Heart right ventricle (tissue), 16 donors: Measurements from ENCODE around the gene ONECUT1. TPM values are rescaled to one million over a fixed set of nuclear protein-coding genes. Genes with fewer than 3 reads are reported as not detected.
"Not testable (repeated sequence)": the region's sequence is repeated elsewhere in the genome, so short reads cannot be mapped to it uniquely, and the experiment has no call there.

Experiments used
- ATAC-seq, 8 donors: fragments of 200-7000 bp; cut with Tn5 transposase; one replicate each; pipeline ENCODE4 v1.9.1; 2020; ENCODE audit warnings: mild to moderate bottlenecking in 8 of 8, moderate library complexity in 8 of 8, moderate number of reproducible peaks in 1 of 8
- DNase-seq, 2 donors: peaks; one replicate each; pipeline ENCODE4 v3.0.0-alpha.2; 2020
- H3K27ac ChIP-seq, 10 donors: fragments of 200-600 bp; sonication (generic) in 2 of 10; one replicate each; pipeline versions ENCODE4 v1.5.0 to v1.8.0; 2020 to 2022; ENCODE audit warnings: mild to moderate bottlenecking in 3 of 10
- H3K27me3 ChIP-seq, 7 donors: fragments of 200-600 bp; one replicate each; pipeline ENCODE4 v1.8.0; 2021 to 2022; ENCODE audit warnings: mild to moderate bottlenecking in 2 of 7
- H3K36me3 ChIP-seq, 9 donors: fragments of 200-600 bp; sonication (generic) in 1 of 9; one replicate each; pipeline versions ENCODE4 v1.5.0 to v1.8.0; 2020 to 2022; ENCODE audit warnings: mild to moderate bottlenecking in 2 of 9
- H3K4me1 ChIP-seq, 9 donors: fragments of 200-600 bp; sonication (generic) in 1 of 9; one replicate each; pipeline versions ENCODE4 v1.5.0 to v1.8.0; 2020 to 2022; ENCODE audit warnings: mild to moderate bottlenecking in 4 of 9
- H3K4me3 ChIP-seq, 10 donors: fragments of 200-600 bp; sonication (generic) in 2 of 10; one replicate each; pipeline versions ENCODE4 v1.5.0 to v1.8.0; 2020 to 2022; ENCODE audit warnings: mild to moderate bottlenecking in 7 of 10, moderate library complexity in 2 of 10
- H3K9me3 ChIP-seq, 11 donors: fragments of 200-600 bp in 10 of 11; sonication (generic) in 2 of 11; one replicate each; pipeline versions ENCODE4 v1.5.0 to v1.8.0; 2013 to 2022; ENCODE audit warnings: mild to moderate bottlenecking in 2 of 11, control low read depth in 1 of 11, moderate library complexity in 1 of 11
- WGBS, 2 donors: extraction: QIAGEN DNeasy Blood & Tissue Kit; methylation state at CpG; one replicate each; pipeline ENCODE4 v1.1.7; 2013; ENCODE audit warnings: inconsistent platforms in 1 of 2; 5-methylcytosine and 5-hydroxymethylcytosine counted together
- intact Hi-C, 10 donors: fragments of 100-400 bp; cut with DNase I; formaldehyde crosslinking; loops; one replicate each; pipeline versions ENCODE4 v1.11.1 to v1.14.2; 2022
- long read RNA-seq, 3 donors: library from polyadenylated mRNA; unstranded; transcript quantifications; one replicate each; pipeline ENCODE4 v2.0.0, GENCODE V29; 2020 to 2021
- polyA plus RNA-seq, 2 donors: library from polyadenylated mRNA; stranded (reverse); fragments of 200-250 nt; gene quantifications; one replicate each; pipeline ENCODE4 v1.2.3, GENCODE V29; 2013
- total RNA-seq, 10 donors: library from RNA; stranded (reverse); fragmentation: NEBNext Ultra II Directional in 3 of 10; extraction: Animal tissue kit (Norgen Biotek cat#: 25700) in 3 of 10; gene quantifications; one replicate each; pipeline versions ENCODE4 v1.2.1 to v1.2.4, GENCODE V29; 2021 to 2023
- TF ChIP-seq, protein P1 (sequence below), 9 donors: fragments of 200-600 bp; sonication (generic) in 2 of 9; IDR thresholded peaks; one replicate each; pipeline versions ENCODE4 v1.5.0 to v1.8.0; 2021 to 2022; ENCODE audit warnings: antibody characterized with exemption in 9 of 9, mild to moderate bottlenecking in 5 of 9, moderate library complexity in 1 of 9
- donor health status: Arrhythmogenic right ventricular cardiomyopathy.
- donor health status: ischemic (EF 13 %, LVEDD 7.1; RV severe dilation, severe dysfunction).
- donor health status: healthy with polysubstance abuse.
- donor health status: DM: no; HTN: yes; CAD: no.
- donor health status: DM: no; HTN: no; CAD: no.
- donor health status: ischemic (EF 25% LVEDD 6.9; RV normal size, moderate dysfunction).
- donor health status: ischemic (EF 25% LVEDD 5.7; RV mildly dilated, moderate dysfunction).
- donor health status: healthy.
- donor health status: DM: yes; HTN: yes; CAD: no.
- donor health status: Ischemic cardiomyopathy.
- donor health status: ischemic (EF 35%, LVEDD 5.7; RV mildly dilated, moderate dysfunction).
- donor health status: nonischemic (EF 11% LVEDD 7.7; RV severe dilation, severe dysfunction).
- donor health status: DM: yes; HTN: yes; CAD: no.
- donor health status: PGD.
- donor health status: ischemic (EF 29% LVEDD 5.4; RV normal size, mild dysfunction).
- donor health status: nonischemic (EF 23%, LVEDD 6.1; RV moderate dilation, normal function).

The ONECUT1 gene
- total RNA-seq (under 1 TPM in 1 of 10 donors, not detected in 9; 0.20 TPM), polyA plus RNA-seq (not detected)
- long read RNA-seq, donor 1, result 0 reads
- long read RNA-seq, donor 2, result 0 reads
- long read RNA-seq, donor 3, result 0 reads

GRCh38 chr15:52790169-52790708, at the start of gene ONECUT1:
Gene ONECUT1 (minus strand): TSS chr15:52790336. CDS start chr15:52789884, 452 bp downstream.
- peak within 1 kb of the TSS; percentile 21 to 61 (median 52) for H3K4me3 ChIP-seq
- H3K4me1 ChIP-seq, result peaks cover 5 to 53% (median 38%) of the 10 kb centered on the region in 9 donors
- H3K9me3 ChIP-seq, result no peaks in the 10 kb centered on the region
- peaks cover 37 to 100% (median 88%) of the 10 kb centered on the region in 7 donors for H3K27me3 ChIP-seq
- 0% methylated on average over 64 of the region's 64 CpGs for whole genome bisulfite sequencing, 2 donors
- no peaks in the 10 kb centered on the region for H3K36me3 ChIP-seq
- H3K27ac ChIP-seq, result no peak within 1 kb of the TSS
- ATAC-seq (peak; percentile 48 to 85 (median 74)), DNase-seq (peak; percentile 16 to 63)
- intact Hi-C loops, result no loop called here
- TF ChIP-seq, protein P1, sequence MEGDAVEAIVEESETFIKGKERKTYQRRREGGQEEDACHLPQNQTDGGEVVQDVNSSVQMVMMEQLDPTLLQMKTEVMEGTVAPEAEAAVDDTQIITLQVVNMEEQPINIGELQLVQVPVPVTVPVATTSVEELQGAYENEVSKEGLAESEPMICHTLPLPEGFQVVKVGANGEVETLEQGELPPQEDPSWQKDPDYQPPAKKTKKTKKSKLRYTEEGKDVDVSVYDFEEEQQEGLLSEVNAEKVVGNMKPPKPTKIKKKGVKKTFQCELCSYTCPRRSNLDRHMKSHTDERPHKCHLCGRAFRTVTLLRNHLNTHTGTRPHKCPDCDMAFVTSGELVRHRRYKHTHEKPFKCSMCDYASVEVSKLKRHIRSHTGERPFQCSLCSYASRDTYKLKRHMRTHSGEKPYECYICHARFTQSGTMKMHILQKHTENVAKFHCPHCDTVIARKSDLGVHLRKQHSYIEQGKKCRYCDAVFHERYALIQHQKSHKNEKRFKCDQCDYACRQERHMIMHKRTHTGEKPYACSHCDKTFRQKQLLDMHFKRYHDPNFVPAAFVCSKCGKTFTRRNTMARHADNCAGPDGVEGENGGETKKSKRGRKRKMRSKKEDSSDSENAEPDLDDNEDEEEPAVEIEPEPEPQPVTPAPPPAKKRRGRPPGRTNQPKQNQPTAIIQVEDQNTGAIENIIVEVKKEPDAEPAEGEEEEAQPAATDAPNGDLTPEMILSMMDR (IDR thresholded peaks at IDR 0.05), result no peak

DNA sequence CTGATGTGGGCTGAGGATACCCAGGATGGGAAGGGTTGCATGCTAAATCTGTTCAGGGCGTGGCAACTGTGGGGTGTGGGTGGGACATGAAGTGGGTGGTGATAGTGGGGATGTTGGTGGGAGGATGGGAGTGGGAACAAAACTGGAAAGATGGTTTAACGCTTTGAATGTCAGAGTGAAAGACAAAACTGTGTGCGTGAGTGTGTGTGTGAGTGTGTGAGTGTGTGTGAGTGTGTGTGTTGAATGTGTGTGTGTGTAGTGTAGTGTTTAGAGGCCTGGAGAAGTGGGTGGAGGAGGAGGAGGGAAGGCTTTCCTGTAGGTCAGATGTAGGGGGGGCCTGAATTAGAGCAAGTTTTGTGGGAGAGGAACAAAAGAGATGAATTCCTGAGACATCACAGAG, 44.2 kb upstream of the ONECUT1 start:
- WGBS, 2 donors, result 63 to 73% methylated on average over 3 of the region's 3 CpGs
- no peak for DNase-seq
- Histone ChIP-seq H3K27ac (no peak overlapping the region), H3K4me3 (no peak overlapping the region), H3K27me3 (peaks cover 0 to 13% (median 0%) of the 10 kb centered on the region in 7 donors), H3K9me3 (peaks cover 0 to 11% (median 0%) of the 10 kb centered on the region in 11 donors), H3K4me1 (no peaks in the 10 kb centered on the region), H3K36me3 (no peaks in the 10 kb centered on the region)
- no peak for ATAC-seq
- intact Hi-C loops, result no loop called here
- TF ChIP-seq, protein P1 (IDR thresholded peaks at IDR 0.05), result no peak

DNA sequence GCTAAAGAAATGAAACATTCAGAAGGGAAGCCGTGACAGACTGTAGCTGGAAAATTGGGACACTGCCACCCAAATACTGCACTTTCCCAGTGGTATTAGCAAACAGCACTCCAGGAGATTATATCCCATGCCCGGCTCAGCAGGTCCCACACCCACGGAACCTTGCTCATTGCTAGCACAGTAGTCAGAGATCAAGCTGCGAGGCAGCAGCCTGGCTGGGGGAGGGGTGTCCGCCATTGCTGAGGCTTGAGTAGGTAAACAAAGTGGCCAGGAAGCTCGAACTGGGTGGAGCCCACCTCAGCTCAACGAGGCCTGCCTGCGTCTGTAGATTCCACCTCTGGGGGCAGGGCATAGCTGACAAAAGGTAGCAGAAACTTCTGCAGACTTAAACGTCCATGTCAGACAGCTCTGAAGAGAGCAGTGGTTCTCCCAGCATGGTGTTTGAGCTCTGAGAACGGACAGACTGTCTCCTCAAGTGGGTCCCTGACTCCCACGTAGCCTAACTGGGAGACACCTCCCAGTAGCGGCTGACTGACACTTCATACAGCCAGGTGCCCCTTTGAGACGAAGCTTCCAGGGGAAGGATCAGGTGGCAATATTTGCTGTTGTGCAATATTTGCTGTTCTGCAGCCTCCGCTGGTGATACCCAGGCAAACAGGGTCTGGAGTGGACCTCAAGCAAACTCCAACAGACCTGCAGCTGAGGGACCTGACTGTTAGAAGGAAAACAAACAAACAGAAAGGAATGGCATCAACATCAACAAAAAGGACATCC, 34.2 kb upstream of the ONECUT1 start:
- H3K27ac ChIP-seq, DNase-seq, ATAC-seq, H3K4me1 ChIP-seq, intact Hi-C loops, H3K36me3 ChIP-seq, H3K4me3 ChIP-seq, H3K9me3 ChIP-seq: not testable (repeated sequence)
- WGBS, 2 donors, result 76 to 81% methylated on average over 14 of the region's 14 CpGs
- H3K27me3 ChIP-seq, result peaks cover 0 to 33% (median 19%) of the 10 kb centered on the region in 7 donors

GRCh38 chr15:52822475-52822874, 32.3 kb upstream of the ONECUT1 start:
- no peak for DNase-seq
- 43 to 75% methylated on average over 2 of the region's 2 CpGs for WGBS, 2 donors
- no peak overlapping the region for H3K4me3 ChIP-seq
- peaks cover 0 to 4% (median 0%) of the 10 kb centered on the region in 11 donors for H3K9me3 ChIP-seq
- peaks cover 0 to 49% (median 30%) of the 10 kb centered on the region in 7 donors for H3K27me3 ChIP-seq
- H3K27ac ChIP-seq, result no peak overlapping the region
- TF ChIP-seq, protein P1 (IDR thresholded peaks at IDR 0.05), result no peak
- no peak for ATAC-seq
- intact Hi-C loops, result no loop called here
- no peaks in the 10 kb centered on the region for H3K36me3 ChIP-seq
- H3K4me1 ChIP-seq, result no peaks in the 10 kb centered on the region
